Sciatic nerve (tissue), 2 donors: Measurements from ENCODE around the gene PRRC2A. TPM values are rescaled to one million over a fixed set of nuclear protein-coding genes. Genes with fewer than 3 reads are reported as not detected.
A peak's percentile ranks its signal among the peaks of the same experiment; 100 is the strongest.

Experiments used
- ATAC-seq: fragments of 200-7000 bp; cut with Tn5 transposase; one replicate; pipeline ENCODE4 v1.9.1; 2020; ENCODE audit warnings: mild to moderate bottlenecking, moderate library complexity
- DNase-seq: peaks from one replicate; pipeline ENCODE4 v3.0.0-alpha.2; 2020; ENCODE audit warnings: low spot score
- intact Hi-C: fragments of 100-400 bp; cut with DNase I; formaldehyde crosslinking; loops from one replicate; pipeline ENCODE4 v1.14.2; 2022
- total RNA-seq: library from RNA; stranded (reverse); fragmentation: NEBNext Ultra II Directional; extraction: Animal tissue kit (Norgen Biotek cat#: 25700); gene quantifications from one replicate; pipeline ENCODE4 v1.2.1, GENCODE V29; 2021
- donor health status: DM: no; HTN: no; CAD: no.
- donor health status: DM: no; HTN: no; CAD: no.

PRRC2A gene
- total RNA-seq, 1 donor from 2014 or later = 166 TPM

DNA sequence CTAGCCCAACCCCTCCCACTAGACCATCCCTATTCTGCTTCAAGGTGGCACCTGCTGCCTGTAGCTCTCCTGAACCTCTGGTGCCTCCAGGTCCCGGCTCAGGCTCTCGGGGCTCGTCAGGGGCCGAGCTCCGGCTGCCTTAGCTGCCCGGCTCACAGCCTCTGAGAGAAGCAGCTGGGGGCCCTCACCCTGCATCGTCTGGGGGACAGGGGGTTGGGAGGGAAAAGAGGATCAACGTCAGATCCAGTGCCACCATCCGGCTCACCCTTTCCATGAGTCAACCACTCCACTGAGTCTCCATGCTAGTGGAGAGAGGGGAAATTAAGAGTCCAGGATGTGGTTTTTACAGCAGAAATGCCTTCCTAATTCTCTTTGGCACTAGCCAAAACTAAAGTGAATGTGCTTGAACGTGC lies 18.9 kb downstream of the PRRC2A start:
- intact Hi-C loops = no loop called here
- DNase-seq (no peak), ATAC-seq (no peak)

DNA sequence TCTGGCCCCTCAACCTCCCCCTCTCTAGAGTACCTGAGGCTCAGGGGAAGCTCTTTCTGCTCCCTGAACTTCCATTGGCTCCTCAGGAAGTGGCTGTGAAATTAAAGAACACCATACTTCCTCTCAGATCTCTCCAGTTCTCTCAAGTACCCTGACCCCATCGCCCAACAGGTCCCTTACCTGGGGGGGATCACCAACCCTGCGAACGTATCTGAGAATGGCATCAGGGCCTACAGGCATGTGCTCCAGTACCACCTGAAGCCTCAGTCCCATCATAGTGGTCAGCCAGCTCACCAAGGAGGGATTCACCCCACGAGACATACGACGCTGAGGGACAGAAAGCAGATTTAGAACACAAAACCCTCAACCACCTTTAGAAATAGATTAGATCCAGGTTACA lies 20.1 kb downstream of the PRRC2A start:
- intact Hi-C loops = no loop called here
- ATAC-seq (no peak), DNase-seq (no peak)

DNA sequence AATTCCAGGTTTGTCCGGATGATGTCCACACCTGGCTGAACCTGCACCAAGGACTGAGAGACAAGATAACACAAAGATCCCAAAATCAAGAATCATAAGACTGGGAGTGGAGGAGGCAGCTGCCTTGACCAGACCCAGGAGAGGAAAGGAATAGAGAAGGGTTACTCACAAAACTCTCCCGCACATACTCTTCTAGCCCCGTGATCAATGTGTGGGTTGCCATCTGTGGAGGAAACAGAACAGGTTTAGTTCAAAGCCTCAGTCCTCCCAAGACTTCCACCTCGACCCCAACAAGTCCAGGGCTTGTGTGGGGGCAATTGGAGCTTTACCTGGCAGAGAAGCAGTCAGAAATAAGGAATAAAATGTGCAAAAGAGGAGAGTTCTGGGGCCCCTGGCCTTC lies 20.9 kb downstream of the PRRC2A start:
- DNase-seq = no peak
- no peak for ATAC-seq
- intact Hi-C loops = no loop called here

DNA sequence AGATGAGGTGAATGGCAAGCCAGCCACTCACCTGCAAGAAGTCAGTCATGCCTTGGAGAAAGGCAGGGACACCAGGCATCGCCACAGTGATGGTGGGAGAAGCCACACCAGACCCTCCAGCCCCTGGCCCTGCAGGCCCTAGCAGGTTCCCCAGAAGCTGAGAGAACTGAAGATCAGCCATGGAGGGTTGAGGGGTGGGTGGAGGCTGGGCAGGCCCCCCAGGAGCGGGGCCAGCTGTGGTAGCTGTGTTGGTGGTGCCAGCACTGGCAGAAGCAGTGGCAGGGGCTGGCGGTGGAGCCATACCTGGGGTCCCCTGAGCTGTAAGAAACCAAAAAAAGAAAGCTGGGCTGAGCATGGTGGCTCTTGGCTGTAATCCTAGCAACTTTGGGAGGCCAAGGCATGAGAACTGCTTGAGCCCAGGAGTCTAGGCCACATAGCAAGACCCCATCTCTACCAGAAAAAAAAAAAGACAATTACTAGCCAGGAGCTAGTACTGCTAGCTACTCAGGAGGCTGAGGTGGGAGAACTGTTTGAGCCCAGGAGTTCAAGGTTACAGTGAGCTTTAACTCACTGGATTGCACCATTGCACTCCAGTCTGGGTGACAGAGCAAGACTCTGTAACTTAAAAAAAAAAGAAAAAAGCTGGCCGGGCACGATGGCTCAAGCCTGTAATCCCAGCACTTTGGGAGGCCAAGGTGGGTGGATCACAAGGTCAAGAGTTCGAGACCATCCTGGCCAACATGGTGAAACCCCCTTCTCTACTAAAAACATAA lies 22.5 kb downstream of the PRRC2A start:
- intact Hi-C loops = no loop called here
- no peak for DNase-seq
- ATAC-seq = no peak

DNA sequence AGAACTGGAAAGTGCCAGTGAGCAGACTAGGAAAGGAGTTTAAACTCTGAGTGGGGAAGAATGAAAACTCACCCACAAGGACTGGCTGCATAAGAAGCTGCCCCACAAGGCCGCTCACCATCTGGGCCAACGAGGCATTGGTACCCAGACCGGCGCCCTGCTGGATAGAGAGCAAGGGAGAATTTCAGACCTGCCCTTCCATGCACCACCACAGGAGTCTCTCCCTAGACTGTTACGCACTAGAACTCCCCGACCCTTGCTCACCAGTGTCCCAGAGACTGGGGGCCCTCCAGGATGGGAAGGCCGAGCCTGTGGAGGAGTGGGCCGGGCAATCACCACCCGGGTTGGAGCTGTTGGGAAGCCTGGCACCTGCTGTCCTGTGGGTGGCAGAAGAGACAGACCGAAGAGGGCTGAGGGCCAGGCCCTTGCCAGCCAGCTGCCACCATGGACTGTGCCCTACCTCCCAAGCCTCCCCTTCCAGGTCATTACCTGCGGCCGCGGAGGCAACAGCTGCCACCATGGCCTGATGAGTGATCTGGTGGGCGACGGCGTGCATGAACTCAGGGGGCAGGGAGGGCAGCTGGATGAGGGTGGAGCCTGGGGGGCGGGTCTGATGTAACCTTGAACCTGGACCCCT lies 23.4 kb downstream of the PRRC2A start:
- intact Hi-C loops = no loop called here
- ATAC-seq = peak; percentile 5
- DNase-seq = no peak

DNA sequence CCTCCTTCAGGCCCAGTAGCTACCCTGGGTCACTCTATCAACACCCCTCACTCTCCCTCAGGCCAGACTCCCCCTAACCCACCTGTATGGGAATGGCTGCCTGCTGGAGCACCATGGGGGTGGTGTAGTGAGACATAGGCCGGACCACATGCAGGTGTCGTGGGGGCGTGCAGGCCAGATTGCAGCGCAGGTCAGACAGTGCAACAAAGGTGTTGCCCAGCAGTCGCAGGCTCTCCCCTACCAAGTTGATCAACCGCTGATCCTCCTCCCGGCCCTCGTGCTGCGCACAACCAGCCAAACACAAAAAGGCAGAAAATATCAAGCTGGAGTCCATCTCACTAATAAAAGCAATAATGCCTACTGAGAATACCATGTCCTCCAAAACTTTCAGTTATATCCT lies 24.8 kb downstream of the PRRC2A start:
- ATAC-seq (no peak), DNase-seq (no peak)
- intact Hi-C loops = no loop called here

DNA sequence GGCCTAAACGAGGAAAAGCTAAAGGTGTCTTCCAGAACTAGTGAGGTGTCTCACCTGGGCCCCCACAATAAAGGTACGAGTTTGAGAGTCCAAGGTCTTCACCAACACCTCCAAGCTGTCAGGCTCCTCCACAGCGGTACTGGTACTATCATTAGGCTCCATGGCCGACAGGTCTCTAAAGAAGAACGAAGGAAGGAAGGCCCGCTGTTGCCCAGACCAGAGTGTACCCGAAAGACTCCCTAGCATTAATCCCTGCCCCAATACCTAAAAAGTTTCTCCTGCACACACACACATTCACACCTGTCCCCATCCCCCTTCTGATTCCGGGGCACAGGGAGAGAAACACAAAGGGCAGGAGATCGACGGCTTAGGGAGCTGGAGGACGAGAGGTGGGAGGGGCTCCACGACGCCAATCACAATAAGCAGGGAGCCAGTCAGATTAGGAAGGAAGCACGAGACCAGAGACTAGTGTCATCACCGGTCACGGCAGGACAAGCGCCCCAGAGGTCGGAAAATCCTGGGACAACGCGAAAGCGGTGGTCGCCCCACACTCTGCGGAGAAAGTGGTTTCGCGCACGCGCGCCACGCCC lies 31.2 kb downstream of the PRRC2A start:
- DNase-seq (no peak), ATAC-seq (peak; percentile 80)
- intact Hi-C loops = no loop called here

DNA sequence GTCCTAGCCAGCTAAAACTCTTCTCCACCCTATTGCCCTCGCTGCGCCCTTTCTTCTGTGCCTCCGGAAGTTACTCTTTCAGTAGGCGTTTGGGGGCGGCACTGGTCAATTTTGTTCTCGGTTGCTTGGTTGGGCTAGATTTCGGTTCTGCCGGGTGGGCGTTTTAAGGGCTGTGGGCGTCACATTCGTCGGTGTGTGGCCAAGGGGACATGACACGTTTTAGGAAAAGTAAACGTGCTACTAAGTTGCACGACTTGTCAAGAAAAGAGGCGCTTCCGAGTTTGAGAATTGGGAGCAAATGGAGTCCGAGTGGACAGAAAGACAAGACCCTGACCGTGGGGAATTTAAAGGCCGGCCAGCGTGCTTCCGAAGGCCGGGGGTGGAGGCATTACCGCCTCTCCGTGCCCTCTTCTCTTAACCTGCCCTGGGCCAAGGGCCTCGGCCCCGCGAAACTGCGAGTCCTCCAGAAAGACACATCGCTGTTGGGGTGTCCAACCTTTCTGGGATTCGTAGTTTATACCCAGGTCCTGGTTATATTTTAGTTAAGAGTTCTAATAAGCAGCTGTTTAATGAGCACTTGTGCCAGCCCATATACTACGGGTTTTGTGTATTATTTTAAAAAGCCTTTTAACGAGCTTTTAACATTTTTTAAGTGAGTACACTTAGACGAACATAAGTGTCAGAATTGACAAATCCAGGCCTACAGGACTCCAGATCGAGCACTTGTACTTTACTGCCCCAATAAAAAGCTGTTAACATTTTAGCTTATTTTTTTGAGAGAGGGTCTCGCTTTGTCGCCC lies 32.6 kb downstream of the PRRC2A start:
- DNase-seq (peak; percentile 91), ATAC-seq (peak; percentile 86)
- intact Hi-C loops = no loop called here

DNA sequence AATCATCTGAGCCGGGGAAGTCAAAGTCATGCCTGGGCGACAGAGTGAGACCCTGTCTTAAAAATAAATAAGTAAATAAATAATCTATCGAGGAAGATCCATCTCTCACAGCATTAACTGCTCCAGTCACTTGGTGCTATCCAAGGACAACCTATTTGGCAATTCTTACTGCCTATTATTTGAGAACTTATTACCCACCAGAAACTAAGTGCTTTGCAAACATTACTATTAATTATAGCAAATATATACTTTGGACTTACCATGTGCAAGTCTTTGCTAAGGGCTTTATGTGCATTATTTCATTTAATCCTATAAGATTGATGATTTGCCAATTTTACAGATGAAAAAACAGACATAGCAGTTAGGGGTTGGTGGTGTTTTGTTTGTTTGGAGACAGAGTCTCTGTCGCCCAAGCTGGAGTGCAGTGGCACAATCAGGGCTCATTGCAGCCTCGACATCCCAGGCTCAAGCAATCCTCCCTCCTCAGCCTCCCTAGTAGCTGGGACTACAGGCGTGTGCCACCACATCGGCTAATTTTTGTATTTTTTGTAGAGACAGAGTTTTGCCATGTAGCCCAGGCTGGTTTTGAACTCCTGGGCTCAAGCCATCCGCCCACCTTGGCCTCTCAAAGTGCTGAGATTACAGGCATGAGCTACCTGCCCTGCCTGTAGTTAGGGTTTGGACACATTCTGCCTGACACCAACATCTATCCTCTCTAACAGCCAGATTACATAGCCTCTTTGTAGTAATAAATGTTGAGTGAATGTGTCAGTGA lies 34.2 kb downstream of the PRRC2A start:
- no peak for ATAC-seq
- intact Hi-C loops = no loop called here
- no peak for DNase-seq

DNA sequence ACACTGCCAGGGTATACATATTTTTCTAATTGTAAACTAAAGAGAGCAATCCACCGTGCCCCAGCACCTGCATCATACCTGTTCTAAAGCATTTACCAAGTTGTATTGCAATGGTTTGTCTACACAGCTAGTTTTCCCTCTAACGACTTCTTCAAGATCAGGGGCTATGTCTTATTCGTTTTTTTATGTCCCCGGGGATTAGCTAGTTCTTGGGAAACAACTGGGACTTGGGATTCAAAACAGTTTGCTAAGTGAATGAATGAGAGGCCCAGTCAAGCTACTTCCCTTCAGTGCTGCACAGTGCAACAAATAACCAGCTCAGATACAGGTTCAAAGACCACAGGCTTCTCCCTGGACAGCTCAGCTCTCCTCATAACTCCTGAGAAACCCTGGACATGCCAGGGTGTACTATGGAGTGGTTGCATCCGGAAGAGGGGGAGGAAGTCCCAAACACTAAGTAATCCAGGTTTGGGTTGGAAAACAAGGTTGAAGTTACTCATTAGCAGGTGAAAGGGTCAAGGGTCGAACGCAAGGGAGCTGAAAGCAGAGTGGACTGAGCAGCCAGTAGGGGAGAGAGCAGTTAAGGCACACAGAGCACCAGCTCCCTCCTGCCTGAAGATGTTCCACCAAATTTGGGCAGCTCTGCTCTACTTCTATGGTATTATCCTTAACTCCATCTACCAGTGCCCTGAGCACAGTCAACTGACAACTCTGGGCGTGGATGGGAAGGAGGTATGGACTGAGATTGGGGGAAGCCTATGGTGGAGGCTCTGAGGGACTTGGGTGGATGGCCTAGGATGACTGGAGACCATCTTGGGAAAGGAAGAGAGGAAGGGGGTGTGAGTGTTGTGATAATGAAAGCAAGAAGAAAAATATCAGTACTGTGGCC lies 35.1 kb downstream of the PRRC2A start, which contains the start of gene APOM:
APOM (plus strand) TSS at position 546 of the 889 bp plus-strand sequence; CDS start at position 619, 73 bp downstream.
- intact Hi-C loops = no loop called here
- ATAC-seq = no peak

DNA sequence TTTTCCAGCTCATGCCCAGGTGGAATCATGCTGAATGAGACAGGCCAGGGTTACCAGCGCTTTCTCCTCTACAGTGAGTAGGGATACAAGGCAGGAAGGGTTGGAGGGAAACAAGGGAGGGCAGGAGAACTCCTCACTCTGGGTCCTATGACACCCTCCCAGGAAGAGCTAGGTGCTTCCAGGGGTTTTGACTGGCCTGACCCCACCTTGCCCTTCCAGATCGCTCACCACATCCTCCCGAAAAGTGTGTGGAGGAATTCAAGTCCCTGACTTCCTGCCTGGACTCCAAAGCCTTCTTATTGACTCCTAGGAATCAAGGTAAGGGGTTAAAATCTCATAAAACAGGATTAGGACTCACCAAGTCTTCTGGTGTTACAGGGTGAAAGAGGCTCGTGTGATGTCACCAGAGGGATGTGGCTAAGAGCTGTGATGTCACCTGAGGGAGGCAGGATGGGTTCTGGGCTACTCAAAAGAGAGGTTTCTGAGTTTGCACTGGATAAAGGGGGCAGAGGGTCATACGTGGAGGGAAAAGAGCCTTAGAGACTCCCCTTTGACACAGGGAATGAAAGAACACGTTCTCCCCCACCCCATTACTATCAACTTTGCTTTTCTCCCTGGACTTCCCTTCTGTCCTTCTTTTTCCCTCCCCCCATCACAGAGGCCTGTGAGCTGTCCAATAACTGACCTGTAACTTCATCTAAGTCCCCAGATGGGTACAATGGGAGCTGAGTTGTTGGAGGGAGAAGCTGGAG lies 37.1 kb downstream of the PRRC2A start:
- no peak for DNase-seq
- intact Hi-C loops = no loop called here
- ATAC-seq = no peak

More for the DNA sequence above, 35.1 kb downstream of the PRRC2A start, which contains the start of gene APOM:
- DNase-seq = no peak

DNA sequence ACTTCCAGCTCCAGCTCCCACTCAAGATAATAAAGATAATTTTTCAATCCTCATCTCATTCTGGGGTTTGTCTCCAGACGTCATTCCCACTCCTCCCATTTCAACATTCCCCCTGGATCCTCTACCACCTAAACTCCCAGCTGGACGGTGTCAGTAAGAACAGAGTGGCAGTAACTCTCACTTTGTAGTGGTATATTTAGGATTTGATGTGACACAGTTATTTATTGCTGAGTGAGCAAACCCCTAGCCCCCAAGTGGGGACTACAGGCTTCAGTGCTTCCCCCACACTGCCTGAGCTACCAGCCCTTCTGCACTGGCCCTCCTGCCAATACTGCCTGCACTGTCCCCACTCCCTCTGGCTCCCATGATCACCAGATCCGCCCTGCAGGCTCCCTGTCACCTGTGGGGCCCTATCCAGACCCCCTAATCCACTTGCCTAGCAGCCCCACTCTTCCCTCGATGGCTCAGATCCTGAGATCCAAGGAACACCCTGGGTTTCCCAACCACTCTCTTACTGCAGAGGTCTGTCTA lies 37.7 kb downstream of the PRRC2A start:
- intact Hi-C loops = no loop called here
- DNase-seq (no peak), ATAC-seq (no peak)

DNA sequence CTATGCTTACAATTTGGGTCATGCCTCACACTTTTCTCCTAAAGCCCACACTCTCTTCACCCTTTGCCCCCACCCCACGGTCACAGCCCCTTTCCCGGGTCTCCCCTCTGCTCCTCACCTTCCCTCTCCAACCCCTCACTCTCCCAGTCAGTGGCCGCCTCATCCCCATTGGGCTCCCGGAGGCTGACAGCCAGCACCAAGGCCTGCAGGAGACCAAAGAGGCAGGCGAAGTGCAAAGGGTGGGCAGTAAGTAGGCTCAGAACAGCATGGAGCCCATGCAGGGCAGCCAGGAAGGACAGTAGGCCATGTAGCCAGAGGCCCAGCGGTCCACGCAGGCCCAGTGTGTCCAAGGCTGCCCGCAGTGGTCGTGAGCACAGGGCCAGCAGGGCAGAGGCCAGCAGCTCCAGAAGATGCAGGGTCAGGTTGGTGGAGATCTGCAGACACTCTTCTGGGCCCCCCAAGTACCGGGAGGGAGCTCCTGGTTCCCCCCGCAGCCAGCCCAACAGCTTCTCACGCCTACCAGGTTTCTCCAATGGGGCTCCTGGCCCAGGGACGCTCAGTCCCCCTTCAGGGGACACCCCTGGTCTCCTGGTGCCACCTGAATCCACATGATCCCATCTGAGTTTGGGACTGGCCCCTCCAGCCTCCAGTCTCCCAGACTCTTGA lies 38.6 kb downstream of the PRRC2A start:
- DNase-seq (no peak), ATAC-seq (no peak)
- intact Hi-C loops = no loop called here

DNA sequence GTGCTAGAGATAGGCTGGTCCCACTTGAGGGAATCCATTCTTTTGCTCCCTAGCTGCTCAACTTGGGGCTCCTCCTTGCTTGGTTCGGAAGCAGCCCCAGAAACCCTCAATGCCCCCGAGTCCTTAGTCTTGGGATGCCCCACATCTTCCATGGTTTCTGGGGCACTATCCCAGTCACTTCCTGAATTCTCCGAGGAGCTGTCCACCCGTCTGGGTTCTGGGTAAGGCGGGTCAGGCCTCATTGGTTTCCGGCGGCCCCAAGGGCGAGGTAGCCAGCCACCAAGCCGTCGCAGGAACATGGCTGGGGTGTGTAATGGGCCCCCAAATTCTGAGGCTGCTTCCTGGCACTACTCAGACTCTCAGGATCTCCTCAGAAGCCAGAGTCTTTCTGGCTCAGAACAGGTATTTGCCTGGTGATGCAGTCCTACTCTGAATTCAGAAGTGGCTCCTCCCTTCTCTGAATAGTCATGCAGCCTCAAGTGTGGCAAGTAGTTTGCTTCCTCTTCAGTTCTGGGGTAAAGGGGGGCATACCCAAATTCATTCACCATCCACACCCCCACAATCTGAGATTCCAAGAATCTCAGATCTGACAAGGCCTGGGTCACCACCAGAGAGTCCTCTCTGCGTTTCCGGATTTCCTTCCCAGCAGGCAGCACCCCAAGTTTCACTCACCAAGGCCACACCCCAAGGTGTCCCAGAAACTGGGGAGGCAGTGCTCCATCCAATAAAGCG lies 39.3 kb downstream of the PRRC2A start:
- ATAC-seq (no peak), DNase-seq (no peak)
- intact Hi-C loops = no loop called here

DNA sequence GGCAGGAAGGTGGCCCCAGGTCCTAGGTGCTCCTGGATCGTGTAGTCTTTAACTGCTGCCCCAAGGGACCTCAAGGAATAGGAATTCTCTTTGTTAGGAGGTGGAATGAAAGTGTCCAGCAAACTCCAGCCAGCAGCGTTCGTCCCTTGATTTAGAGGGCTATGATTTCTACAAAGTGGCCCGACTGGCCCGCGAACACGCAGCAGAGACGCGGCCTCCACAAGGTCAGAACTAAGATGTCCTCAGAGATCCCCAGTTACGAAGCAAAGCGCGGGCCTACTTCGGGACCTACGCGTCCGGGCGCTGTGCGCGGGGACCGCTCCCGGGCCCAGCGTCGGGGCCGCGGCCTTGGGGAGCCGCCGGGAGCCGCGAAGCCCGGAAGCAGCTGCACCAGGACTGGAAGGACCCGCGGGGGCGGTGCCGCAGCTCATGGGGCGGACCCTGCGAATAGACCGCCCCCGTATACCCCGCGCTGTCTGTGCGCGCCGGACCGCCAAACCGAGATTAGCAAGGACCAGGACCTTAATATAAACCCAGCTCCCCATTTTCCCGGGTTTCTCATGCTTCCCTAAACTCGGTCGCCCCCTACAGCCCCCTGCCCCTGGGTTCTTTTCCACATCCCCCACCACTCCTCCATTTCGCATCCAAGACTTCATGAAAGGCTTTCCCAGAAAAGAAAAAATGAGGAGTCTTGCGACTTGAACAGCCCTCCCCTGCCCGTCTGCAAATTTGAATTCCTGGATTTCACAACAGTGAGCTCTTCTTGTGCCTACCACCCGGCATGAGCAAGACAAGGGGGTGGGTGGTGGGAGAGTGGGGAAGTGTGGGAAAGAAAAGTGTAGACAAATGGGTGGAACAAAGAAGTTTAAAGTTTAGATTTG lies 40.1 kb downstream of the PRRC2A start, which contains the start of gene C6orf47:
C6orf47 (minus strand) TSS at position 398 of the 881 bp plus-strand sequence. CDS start 831 bp downstream, outside the sequence.
- DNase-seq (peak; percentile 92), ATAC-seq (peak; percentile 77)
- intact Hi-C loops = no loop called here
